LNCaP clone FGC (cell line): ENCODE results near the gene GPR156.

Source experiments
- DNase-seq: peaks from one replicate; pipeline ENCODE4 v3.0.0-alpha.2; 2011; ENCODE audit warnings: low read depth
- H3K4me3 ChIP-seq: 2 replicates; pipeline ENCODE4 v1.5.1; 2011; ENCODE audit warnings: mild to moderate bottlenecking, low read depth, low read length, control low read depth
- TF ChIP-seq, protein P1 (sequence below): IDR thresholded peaks from 2 replicates; pipeline ENCODE4 v1.5.1; 2012; ENCODE audit warnings: mild to moderate bottlenecking; ENCODE audit not compliant: control insufficient read depth, insufficient read depth; ENCODE audit errors: extremely low read depth

The GPR156 gene

DNA sequence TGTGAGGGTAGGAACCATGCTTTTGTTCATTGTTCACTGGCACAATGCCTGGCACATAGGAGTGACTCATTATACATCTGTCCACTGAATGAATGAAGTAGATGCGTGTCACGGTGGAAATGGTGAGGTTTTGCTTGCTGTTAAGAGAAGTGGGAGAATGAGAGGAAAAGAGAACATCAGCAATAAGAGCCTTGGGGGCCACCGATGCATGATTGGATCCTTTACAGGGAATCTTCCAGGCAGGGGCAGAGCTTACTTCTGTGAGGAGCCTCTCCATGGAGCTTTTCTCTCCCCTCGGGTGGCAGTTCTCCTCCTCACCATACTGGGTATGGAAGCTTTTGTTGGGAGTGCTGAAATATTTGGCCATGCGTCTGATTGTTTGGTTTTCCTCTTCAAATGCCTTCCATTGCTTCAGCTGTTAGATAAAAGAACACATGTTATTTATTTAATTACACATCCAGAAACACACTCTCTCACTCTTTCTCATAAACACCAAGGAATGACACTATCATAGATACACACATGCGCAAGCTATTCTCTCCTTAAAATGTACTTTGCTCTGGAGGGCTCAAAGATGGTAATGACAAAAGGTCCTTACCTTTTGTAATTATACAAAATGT, 111.9 kb downstream of the GPR156 start:
- DNase-seq, result no peak
- TF ChIP-seq, protein P1, sequence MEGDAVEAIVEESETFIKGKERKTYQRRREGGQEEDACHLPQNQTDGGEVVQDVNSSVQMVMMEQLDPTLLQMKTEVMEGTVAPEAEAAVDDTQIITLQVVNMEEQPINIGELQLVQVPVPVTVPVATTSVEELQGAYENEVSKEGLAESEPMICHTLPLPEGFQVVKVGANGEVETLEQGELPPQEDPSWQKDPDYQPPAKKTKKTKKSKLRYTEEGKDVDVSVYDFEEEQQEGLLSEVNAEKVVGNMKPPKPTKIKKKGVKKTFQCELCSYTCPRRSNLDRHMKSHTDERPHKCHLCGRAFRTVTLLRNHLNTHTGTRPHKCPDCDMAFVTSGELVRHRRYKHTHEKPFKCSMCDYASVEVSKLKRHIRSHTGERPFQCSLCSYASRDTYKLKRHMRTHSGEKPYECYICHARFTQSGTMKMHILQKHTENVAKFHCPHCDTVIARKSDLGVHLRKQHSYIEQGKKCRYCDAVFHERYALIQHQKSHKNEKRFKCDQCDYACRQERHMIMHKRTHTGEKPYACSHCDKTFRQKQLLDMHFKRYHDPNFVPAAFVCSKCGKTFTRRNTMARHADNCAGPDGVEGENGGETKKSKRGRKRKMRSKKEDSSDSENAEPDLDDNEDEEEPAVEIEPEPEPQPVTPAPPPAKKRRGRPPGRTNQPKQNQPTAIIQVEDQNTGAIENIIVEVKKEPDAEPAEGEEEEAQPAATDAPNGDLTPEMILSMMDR, result no peak
- no peak overlapping the region for H3K4me3 ChIP-seq

DNA sequence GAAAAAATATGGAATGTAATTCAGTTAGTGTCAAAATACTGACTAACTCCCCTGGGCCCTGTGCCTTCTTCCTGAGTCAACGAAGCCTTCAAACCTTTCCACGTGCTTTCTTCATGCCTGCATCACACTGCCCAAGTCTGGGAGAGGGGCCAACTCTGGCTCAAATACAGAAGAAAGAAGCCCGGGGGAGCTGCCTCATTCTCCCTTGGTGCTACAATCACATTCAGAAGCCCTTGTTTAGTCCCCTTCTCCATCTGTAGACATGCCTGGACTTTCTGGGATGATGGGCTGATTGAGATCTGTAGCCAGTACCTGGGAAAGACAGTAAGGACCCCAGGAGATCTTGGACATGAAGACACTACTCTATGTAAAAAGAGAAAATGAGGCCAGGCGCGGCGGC, 113.0 kb downstream of the GPR156 start:
- TF ChIP-seq, protein P1, result no peak
- H3K4me3 ChIP-seq, result no peak overlapping the region
- DNase-seq, result no peak

DNA sequence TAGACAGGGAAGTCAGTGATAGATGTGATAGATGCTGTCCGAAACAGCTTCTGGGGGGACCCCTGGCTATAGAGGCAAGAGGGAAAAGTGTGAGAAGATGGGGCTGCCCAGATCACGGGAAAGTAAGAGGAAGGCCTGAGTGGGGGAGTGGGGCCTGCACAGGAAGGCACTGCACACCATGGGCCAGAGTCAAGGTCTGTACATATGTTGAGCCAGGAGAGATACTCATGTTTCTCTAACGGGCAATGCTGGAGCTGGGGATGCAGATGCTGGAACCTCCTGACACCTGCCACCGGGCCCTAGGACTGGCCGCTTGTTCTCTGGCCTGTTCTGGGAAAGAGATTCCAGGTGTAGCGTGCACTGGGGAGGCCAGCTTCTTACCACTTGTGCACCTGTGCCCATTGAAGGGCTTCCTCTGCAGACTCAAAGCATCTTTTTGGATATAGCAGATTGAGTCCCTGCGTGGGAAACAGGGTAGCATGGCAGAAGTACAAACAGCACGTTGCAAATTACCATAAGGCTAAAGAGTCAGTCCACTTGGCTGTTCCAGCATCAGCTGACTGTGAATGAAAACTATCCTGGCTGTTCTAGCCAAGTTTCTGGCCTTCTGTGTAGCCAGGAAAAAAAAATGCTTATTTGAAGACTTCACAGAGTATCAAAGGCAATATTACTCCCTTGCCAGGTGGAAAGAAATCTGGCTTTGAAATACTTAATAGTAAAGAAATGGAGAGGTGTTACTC, 113.7 kb downstream of the GPR156 start:
- H3K4me3 ChIP-seq, result no peak overlapping the region
- TF ChIP-seq, protein P1, result no peak
- no peak for DNase-seq

DNA sequence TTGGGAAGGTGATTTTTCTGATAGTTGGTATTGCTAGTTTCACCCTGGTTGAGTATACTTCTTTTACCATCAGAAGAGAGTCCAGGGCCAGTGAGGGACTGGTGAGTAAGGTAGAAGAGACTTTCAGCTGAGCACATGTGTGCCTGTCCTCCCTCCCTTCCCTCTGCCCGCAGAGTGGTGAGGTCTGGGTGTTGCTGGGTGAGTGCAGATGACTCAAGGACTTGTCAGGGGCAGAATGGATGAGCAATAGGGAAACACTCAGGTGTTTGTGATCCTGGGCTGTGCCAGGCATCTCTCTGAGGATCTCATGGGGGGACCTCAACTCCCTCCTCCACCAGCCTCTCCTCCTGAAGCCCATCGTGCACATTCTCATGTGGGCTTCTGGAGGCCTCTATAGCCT, 114.8 kb downstream of the GPR156 start:
- DNase-seq, result no peak
- no peak overlapping the region for H3K4me3 ChIP-seq
- TF ChIP-seq, protein P1, result no peak

DNA sequence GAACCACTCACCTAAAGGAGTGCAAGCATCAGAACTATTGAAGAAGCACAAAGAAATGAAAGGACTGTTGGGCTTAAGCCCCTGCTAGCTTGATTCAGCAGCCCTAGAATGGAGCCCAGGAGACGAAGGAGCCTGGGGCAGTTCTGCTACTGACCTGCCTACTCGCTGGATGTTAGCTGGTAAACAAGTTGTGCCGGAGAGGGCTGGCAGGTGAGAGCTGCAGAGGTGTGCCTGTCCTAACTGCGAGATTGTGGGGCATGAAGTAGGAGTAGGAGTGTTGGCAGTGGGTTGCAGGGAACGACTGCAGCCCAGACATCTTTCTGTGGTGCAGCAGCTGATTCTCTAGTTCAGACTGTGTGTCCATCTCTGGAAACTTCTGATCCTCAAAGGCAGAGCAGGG, 115.6 kb downstream of the GPR156 start:
- no peak overlapping the region for H3K4me3 ChIP-seq
- TF ChIP-seq, protein P1, result no peak
- DNase-seq, result no peak

DNA sequence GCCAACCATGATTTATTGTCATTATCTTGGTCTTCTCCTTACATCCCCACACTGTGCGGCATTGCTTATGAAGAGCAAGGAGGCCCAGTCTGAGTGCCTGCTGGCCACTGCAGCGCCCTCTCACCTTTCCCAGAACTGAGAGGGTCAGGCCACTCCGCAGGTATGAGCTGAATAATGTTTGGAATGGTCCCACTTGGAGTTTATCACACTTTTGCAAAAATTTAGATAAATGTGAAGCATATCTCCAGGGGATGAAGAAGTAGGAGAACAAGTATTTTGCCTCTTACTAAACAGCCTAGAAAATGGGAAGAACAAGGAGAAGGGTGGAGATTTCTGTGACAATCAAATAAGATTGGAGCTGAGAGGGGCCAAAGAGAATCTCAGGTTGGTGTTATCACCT, 116.4 kb downstream of the GPR156 start:
- no peak overlapping the region for H3K4me3 ChIP-seq
- TF ChIP-seq, protein P1, result no peak
- no peak for DNase-seq

DNA sequence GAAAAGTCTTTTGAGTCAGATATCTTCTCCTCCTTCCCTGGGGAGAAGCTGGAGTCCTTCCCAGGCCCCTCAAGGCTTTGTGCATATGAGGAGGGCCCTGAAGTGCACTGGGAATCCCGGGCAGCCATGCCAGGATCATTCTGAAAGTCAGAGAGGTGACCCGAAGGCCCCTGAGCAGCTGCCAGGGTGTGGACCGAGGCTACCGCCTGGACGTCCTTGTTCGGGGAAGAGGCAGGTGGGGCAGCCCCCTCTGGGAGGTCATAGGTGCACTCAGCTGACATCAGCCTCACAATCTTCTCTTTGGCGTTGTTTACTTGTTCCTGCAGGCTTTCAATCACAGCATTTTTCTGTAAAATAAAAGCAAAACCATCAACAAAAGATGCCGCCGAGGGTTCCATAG, 117.0 kb downstream of the GPR156 start:
- TF ChIP-seq, protein P1, result no peak
- no peak for DNase-seq

More for the DNA sequence above, 117.0 kb downstream of the GPR156 start:
- no peak overlapping the region for H3K4me3 ChIP-seq
